LNCaP clone FGC (cell line): ENCODE data around the gene OAF.
A peak's percentile ranks its signal among the peaks of the same experiment; 100 is the strongest.
"Not testable (repeated sequence)": the region's sequence is repeated elsewhere in the genome, so short reads cannot be mapped to it uniquely, and the experiment has no call there.

Experiments used
- DNase-seq: peaks from one replicate; pipeline ENCODE4 v3.0.0-alpha.2; 2011; ENCODE audit warnings: low read depth
- H3K4me3 ChIP-seq: 2 replicates; pipeline ENCODE4 v1.5.1; 2011; ENCODE audit warnings: mild to moderate bottlenecking, low read depth, low read length, control low read depth
- CTCF ChIP-seq: IDR thresholded peaks from 2 replicates; pipeline ENCODE4 v1.5.1; 2012; ENCODE audit warnings: mild to moderate bottlenecking; ENCODE audit not compliant: control insufficient read depth, insufficient read depth; ENCODE audit errors: extremely low read depth

Gene OAF

DNA sequence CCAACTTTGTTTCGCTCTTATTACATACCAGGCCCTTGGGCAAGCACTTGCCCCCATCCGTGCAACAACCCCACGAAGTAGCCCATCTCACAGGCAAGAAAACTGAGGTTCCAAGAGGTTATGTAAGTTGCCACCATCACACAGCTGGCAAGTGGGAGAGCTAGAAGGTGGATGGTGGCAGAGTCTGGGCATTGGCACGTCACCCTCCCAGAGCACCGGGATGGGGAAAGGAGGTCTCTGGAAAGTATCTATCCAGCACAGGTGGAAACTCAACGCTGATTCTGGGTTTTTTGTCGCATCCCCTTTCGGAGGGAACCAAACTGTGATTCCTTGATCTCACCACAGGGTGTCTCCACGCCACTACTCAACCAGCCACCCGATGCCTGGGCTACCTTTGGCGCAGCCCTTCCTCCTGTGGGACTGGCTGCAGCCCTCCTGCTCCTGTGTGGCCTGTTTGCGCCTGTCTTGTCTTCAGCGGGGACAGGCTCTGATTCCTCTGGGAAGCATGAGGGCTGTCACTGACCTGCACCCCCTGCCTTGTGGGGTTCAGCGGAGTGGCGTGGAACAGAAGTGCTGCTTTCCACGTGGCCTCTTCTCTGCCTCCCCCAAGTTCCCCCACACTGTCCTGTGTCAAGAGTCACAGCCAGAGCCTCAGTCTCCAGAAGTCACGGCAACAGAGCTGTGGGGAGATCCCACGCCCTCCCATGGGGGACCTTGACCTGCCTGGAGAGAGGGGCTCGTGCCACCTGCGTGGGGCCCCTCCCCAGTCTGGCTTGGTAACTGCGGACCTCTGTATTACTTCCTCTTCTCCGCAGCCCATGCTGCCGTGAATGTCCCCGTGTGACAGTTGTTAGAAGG lies 38.5 kb upstream of the OAF start:
- peak; percentile 17 for DNase-seq
- H3K4me3 ChIP-seq, result no peak overlapping the region
- peak; percentile 91 for TF ChIP-seq CTCF

DNA sequence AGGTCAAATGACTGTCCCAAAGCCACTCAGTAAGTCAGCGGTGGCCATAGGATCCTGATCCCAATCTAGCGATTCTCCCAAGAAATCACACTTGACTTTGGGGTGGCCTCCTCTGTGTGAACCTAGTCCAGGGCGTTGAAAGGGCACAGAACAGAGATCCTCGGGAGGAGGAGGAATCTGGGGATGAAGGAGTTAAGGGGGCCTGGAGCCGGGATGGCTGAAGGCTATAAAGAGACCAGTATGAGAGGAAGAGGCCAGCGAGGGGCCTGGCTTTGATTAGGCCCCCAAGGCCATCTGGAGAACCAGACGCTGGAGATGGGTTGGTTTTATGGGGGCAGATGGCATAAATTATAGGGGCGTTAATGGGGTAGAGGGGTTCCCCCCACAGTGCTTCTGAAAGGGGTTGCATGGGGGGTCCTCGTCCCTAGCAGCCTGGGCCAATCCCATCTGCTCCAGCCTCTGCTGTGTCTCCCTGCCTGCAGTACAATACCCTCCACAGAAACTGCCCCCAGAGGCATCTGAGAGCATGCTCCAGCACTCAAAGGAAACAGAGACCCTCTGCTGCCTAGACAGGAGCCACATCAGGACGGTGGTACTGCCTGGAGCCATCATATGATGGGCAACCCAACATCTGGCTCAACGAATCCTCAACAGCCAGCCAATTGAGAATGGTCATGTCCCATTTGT lies 37.7 kb upstream of the OAF start:
- no peak overlapping the region for H3K4me3 ChIP-seq
- no peak for TF ChIP-seq CTCF
- DNase-seq, result no peak

GRCh38 chr11:120173807-120174206 lies 37.0 kb upstream of the OAF start:
- no peak for TF ChIP-seq CTCF
- H3K4me3 ChIP-seq, result no peak overlapping the region
- DNase-seq, result no peak

- no peak for TF ChIP-seq CTCF
- no peak for DNase-seq
- no peak overlapping the region for H3K4me3 ChIP-seq
These were observed 36.0 kb upstream of the OAF start for GRCh38 chr11:120174866-120175265.

GRCh38 chr11:120178561-120179056 lies 32.2 kb upstream of the OAF start:
- TF ChIP-seq CTCF, result no peak
- no peak overlapping the region for H3K4me3 ChIP-seq
- DNase-seq, result no peak

GRCh38 chr11:120179057-120179672 lies 31.7 kb upstream of the OAF start:
- no peak for DNase-seq
- no peak overlapping the region for H3K4me3 ChIP-seq
- TF ChIP-seq CTCF, result no peak

- H3K4me3 ChIP-seq, DNase-seq: not testable (repeated sequence)
These were observed 30.8 kb upstream of the OAF start for GRCh38 chr11:120180063-120180462.
